Stimulated activated CD8-positive, alpha-beta memory T cell treated with anti-CD3 and anti-CD28 coated beads, Interleukin-4, amount 100 ng/mL, for 1 hour (primary cell): Measurements from ENCODE around the gene AFF2.
"Not testable (repeated sequence)": the region's sequence is repeated elsewhere in the genome, so short reads cannot be mapped to it uniquely, and the experiment has no call there.

Experiments
- DNase-seq, 2 donors: peaks; one replicate each; pipeline ENCODE4 v3.0.0-alpha.2; 2020; ENCODE audit warnings: low read depth in 2 of 2, low spot score in 1 of 2

Gene AFF2

DNA sequence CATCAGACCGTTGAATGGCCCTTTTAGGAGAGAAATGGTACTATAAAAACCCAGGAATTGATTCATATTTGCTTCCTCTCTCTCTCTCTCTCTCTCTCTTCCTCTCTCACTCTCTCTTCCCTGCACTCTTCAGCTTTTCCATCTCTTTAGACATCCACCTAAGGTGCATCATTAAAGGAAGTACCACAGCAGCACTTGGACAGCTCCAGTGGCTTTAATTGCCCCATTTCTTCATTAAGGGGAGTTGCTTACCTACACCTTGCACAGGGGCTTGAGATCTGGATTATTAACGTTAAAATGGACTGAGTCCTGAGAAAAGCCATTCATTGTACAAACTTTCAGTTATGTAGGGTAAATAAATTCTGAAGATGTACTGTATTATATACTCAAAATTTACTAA lies 323.6 kb downstream of the AFF2 start:
- no peak for DNase-seq

GRCh38 chrX:148825696-148826095 lies 325.3 kb downstream of the AFF2 start:
- DNase-seq, result no peak

DNA sequence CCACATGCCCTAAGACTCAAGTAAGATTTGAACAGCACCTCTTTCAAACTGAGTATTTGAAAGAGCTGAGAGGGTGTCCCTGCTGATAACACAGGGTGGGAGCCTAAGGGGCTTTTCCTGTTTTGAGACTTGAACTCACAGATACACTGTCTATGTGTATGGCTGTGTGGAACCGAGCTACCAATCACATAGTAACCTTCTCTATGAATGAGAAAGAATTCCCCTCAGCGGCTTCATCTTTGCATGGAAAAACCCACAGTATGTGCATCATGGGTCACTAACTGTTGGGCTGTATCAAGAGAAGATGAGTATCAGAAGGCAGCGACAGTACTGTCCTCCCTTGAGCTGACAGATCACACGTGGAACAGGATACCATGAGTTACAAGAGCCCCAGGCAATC lies 336.3 kb downstream of the AFF2 start:
- no peak for DNase-seq

DNA sequence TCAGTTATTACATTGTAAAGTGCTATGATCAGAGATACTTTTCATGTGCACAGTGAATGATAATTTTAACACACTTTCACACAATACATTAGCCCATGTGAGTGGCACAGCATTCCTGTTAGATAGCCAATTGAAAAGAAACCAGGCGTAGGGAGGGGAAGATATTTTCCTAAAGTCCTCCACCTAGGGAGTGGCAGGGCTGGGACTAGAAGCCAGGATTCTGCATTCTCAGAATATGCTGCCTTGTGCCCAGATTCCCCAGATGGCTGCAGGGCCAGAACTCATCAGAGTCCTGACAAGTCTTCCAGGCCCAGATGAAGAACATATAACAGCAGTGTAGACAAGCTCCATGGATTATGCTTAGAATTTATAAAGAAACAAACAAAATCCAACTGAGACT lies 350.2 kb downstream of the AFF2 start:
- DNase-seq, result no peak

DNA sequence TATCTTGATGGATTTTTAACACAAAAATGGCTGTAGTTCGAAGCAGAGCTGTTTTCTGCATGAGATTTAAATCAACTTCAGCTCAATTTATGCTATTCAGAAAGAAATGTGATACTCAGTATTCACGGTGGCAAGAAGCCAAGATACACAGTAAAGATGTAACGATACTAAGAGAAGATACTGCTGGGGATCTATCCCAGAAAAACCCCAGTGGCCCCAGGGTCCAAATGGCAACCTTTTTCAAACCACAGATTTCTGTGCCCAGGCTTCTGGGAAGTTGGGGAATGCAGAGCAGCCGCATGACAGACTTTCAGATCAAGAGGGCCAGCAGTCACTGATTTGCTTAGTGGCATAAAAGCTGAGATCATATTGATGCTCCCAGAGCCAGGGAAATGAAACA lies 353.9 kb downstream of the AFF2 start:
- DNase-seq, result no peak

- no peak for DNase-seq
These were observed 356.1 kb downstream of the AFF2 start for GRCh38 chrX:148856505-148856904.

GRCh38 chrX:148865277-148866210 lies 365.1 kb downstream of the AFF2 start:
- no peak for DNase-seq

GRCh38 chrX:148867596-148867995 lies 367.2 kb downstream of the AFF2 start:
- no peak for DNase-seq

DNA sequence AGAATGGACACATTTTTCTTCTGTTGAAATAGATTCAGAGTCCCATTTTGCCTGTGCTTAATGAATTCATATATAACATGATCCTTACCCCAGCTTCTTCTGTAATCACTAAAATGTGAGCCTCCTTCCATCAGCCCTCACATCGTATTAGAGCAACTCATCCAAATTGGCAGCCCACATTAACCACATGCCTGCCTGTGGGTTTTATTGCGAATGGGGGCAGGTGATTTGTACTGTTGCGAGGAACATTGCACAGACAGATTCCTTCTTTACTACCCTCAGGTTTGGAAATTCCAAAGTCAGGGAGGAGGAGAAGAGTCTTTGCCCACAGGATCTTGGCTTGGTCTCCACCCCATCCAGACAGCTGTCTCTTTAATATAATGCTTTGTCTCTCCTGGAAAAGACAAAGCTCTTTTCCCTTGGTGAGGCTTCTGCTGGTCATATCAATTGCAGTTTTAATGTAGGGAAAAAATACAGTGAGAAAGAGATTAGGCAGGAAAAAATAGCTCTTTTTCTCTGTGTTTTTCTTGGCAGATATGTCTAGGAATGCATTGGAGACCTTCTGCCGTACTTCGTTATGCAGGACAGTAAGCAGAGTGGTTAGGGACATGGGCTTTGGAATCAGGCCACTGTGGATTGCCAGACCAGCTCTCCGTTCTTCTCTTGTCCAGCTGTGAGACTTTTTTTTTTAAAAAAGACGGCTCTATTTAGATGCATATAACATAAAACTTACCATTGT lies 371.2 kb downstream of the AFF2 start:
- DNase-seq, result no peak

DNA sequence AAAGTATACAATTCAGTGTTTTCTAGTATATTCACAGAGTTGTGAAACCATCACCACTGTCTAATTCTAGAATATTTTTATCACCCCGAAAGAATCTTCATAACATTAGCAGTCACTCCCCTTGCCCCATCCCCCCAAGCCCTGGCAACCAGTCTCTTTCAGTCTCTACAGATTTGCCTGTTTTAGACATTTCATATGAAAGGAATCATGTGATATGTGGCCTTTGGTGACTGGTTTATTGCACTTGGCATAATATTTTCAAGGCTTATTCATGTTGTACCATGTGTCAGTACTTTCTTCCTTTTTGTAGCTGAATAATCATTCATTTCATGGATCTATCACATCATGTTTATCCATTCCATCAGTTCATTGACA lies 371.7 kb downstream of the AFF2 start:
- DNase-seq, result no peak

DNA sequence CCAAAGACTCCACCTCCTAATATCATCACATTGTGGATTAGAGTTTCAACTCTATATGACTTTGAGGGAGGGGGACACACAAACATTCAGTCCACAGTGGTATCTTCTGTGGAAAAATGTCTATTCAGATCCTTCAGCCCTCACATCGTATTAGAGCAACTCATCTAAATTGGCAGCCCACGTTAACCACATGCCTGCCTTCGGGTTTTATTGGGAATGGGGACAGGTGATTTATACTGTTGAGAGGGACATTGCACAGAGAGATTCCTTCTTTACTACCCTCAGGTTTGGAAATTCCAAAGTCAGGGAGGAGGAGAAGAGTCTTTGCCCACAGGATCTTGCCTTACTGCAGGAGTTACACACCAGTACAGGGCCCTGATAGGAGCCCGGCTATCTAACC lies 372.5 kb downstream of the AFF2 start:
- no peak for DNase-seq

GRCh38 chrX:148874636-148875246 lies 374.3 kb downstream of the AFF2 start:
- no peak for DNase-seq

GRCh38 chrX:148878371-148878770 lies 378.0 kb downstream of the AFF2 start:
- no peak for DNase-seq

- no peak for DNase-seq
These were observed 384.8 kb downstream of the AFF2 start for GRCh38 chrX:148885203-148885602.

DNA sequence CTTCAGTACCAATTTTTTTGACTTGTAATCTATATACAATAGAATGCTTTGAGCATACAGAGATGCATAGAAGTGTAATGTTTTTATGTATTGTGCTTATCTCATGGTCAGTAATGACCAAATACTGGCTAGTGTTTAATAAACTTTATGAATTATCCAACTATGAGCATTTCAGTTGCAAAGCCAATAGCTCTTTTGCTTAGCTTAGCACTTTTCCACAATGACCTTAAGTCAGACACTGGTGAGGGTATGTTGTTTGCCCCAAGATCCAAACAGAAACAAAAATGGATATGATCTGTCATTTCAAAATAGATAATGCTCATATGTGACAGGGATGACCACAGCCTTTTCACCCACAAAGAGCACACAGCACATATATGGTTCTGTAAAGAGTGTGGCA lies 393.0 kb downstream of the AFF2 start:
- no peak for DNase-seq

- DNase-seq, result no peak
These were observed 402.2 kb downstream of the AFF2 start for GRCh38 chrX:148902581-148902980.

- DNase-seq, result no peak
These were observed 402.8 kb downstream of the AFF2 start for GRCh38 chrX:148903176-148903575.

- DNase-seq, result no peak
These were observed 404.1 kb downstream of the AFF2 start for GRCh38 chrX:148904421-148905111.

DNA sequence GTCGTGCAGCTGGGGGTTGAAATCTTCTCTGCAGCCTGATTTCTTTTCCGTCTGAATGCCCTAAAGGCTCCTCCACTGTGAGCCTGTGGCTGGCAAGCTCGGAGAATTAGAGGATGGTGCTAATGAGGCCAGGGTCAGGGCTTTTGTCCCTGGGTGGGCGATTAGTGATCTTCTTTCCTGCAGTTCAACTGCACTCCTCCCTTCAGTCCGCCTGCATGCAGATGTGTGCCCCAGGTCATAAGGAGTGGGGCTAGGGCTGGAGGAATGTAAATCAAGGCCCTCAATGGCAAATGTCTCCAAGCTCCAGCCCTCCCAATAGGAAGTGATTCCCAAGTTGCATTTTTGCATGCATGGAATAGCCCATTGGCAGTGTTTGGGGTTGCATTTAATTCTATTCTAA lies 405.0 kb downstream of the AFF2 start:
- DNase-seq, result no peak

GRCh38 chrX:148906628-148907027 lies 406.2 kb downstream of the AFF2 start:
- not testable (repeated sequence) for DNase-seq

- no peak for DNase-seq
These were observed 409.3 kb downstream of the AFF2 start for GRCh38 chrX:148909758-148910157.
